NB4 (cell line): ENCODE data around the gene CEP85.
A peak's percentile ranks its signal among the peaks of the same experiment; 100 is the strongest.

Source experiments
- DNase-seq: peaks from one replicate; pipeline ENCODE4 v3.0.0; 2010; ENCODE audit warnings: low read depth
- H3K4me3 ChIP-seq: one replicate; pipeline ENCODE4 v1.5.1; 2011; ENCODE audit warnings: mild to moderate bottlenecking, low read depth, low read length, moderate library complexity
- MYC ChIP-seq: IDR thresholded peaks from 2 replicates; pipeline ENCODE4 v1.6.1; 2011; ENCODE audit warnings: low read depth, low read length
- POLR2A ChIP-seq: IDR thresholded peaks from 2 replicates; pipeline ENCODE4 v1.6.1; 2011; ENCODE audit warnings: mild to moderate bottlenecking; ENCODE audit not compliant: insufficient read length; ENCODE audit errors: extremely low read depth
- TF ChIP-seq, protein P1 (sequence below): IDR thresholded peaks from one replicate; pipeline ENCODE4 v1.5.1; 2012; ENCODE audit warnings: low read depth, low read length
- TF ChIP-seq, protein P2 (sequence below): IDR thresholded peaks from 2 replicates; pipeline ENCODE4 v1.6.1; 2011; ENCODE audit warnings: low read depth, low read length

The CEP85 gene

DNA sequence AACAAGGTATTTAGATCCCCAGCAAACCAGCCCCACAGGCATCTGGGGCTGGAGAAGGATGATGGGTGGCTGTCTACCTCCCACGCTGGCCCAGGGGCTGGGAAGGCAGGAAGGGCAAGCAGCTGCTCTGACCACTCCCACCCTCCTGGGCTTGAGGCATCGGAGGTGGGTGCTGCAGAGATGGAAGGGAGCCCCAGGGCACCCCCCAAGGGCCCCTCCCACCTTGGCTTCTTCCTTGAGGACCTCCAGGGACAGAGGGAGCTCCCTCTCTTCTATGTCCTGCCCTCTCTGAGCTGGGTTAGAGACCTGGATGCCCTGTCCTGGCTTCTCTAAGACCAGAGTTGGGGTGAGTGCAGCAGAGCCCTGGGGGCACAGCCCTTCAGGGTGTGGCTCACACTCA is 86.9 kb downstream of the CEP85 start:
- no peak overlapping the region for H3K4me3 ChIP-seq
- no peak for DNase-seq
- no peak for TF ChIP-seq POLR2A
- TF ChIP-seq, protein P1, sequence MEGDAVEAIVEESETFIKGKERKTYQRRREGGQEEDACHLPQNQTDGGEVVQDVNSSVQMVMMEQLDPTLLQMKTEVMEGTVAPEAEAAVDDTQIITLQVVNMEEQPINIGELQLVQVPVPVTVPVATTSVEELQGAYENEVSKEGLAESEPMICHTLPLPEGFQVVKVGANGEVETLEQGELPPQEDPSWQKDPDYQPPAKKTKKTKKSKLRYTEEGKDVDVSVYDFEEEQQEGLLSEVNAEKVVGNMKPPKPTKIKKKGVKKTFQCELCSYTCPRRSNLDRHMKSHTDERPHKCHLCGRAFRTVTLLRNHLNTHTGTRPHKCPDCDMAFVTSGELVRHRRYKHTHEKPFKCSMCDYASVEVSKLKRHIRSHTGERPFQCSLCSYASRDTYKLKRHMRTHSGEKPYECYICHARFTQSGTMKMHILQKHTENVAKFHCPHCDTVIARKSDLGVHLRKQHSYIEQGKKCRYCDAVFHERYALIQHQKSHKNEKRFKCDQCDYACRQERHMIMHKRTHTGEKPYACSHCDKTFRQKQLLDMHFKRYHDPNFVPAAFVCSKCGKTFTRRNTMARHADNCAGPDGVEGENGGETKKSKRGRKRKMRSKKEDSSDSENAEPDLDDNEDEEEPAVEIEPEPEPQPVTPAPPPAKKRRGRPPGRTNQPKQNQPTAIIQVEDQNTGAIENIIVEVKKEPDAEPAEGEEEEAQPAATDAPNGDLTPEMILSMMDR, result no peak
- TF ChIP-seq, protein P2, sequence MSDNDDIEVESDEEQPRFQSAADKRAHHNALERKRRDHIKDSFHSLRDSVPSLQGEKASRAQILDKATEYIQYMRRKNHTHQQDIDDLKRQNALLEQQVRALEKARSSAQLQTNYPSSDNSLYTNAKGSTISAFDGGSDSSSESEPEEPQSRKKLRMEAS, result no peak
- no peak for TF ChIP-seq MYC

DNA sequence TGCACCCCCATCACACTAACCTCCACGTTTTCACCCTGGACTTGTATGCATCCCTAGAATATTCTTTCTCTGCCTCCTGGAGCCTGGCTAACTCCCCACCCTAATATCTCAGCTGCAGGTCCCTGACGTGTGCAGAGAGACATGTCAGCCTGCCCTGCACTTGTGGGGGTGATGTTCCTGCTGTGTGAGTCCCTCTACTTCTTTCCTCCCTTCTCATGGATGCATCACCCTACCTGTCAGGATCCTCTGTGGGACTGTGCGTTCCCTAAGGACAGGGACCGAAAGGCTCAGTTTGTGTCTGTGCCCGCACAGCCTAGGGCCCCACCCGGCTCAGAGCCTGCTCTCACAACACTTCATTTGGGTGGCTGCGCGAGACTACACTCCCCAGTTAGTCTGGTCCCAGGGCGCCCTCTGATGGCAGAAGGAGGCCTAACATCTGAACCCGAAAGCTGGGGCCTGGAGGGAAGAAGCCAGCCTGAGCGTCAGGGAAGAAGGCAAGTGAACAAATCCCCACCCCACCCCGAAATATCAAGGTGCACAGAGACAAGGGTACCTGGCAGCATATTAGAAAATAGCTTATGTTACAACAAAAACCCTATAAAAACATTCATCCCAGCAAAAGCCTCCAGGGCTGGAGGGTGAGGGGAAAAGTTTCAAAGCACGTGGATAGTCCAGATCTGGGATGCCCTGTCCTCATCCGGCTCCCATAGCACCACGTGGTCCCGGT is 87.5 kb downstream of the CEP85 start:
- peak; percentile 86 for DNase-seq
- TF ChIP-seq POLR2A (no peak), MYC (peak; percentile 33; the same call in 1 of the 2 replicates)
- TF ChIP-seq, protein P2, result no peak; the same call in 1 of the 2 replicates
- TF ChIP-seq, protein P1, result peak; percentile 68
- no peak overlapping the region for H3K4me3 ChIP-seq

DNA sequence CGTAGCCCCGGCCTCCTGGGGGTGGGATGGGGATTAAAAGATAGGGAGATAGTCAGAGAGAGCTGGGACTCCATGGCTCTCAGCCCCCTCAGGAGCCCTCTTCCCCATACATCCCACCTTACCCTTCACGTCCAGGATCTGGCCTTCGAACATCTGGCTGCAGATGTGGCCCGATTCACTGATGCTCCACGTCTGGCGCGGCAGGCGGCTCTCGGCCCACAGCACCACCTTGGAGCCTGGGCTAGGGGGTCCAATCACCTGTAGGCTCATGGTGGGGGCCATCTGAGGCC is 88.0 kb downstream of the CEP85 start:
- DNase-seq, result no peak

DNA sequence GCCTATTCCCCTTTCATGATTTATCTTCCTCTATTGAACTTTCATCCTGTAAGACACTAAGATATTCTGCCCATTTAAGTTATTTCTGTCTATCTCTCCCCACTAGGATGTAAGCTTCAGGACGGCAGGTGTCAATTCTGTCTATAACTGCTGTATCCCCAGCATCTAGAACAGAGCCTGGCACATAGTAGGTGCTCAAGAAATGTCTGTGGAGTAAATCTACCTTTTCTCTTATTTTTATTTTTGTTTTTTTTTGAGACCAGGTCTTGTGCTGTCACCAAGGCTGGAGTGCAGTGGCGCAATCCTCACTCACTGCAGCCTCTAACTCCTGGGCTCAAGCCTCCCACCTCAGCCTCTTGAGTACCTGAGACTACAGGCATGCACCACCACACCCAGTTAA is 89.4 kb downstream of the CEP85 start:
- H3K4me3 ChIP-seq, result no peak overlapping the region
- no peak for DNase-seq
- TF ChIP-seq POLR2A (no peak), MYC (no peak)
- TF ChIP-seq, protein P1, result no peak
- TF ChIP-seq, protein P2, result no peak

More for the DNA sequence above, 88.0 kb downstream of the CEP85 start:
- TF ChIP-seq, protein P1, result no peak
- TF ChIP-seq, protein P2, result no peak
- TF ChIP-seq MYC (no peak), POLR2A (no peak)
- no peak overlapping the region for H3K4me3 ChIP-seq

DNA sequence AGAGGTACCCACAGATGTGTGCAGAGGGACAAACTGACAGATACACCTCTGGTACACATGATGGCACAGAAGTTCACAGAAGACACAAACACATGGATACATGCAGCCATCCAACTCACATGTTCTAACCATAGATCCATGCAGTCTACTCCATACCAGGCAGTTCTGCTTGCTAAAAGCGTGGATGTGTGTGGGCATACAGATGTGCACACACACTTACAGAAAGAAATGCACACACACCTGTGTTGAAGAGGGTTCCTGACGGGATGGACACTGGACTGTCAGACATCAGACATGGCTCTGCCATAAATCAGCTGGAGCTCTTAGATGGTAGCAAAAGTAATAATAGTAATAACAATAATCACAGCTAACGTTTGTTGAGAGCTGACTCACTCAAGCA is 90.5 kb downstream of the CEP85 start:
- TF ChIP-seq, protein P1, result no peak
- TF ChIP-seq, protein P2, result no peak
- TF ChIP-seq MYC (no peak), POLR2A (no peak)
- no peak for DNase-seq
- no peak overlapping the region for H3K4me3 ChIP-seq
